NCI-H82 (cell line): ENCODE results near the gene APC.
"Not testable (repeated sequence)": the region's sequence is repeated elsewhere in the genome, so short reads cannot be mapped to it uniquely, and the experiment has no call there.

Source experiments
- DNase-seq: peaks from one replicate; lab custom pipeline; 2025; lab: John Stamatoyannopoulos, UW

APC gene

GRCh38 chr5:112716895-112717294 is 20.8 kb upstream of the APC start:
- not testable (repeated sequence) for DNase-seq

- DNase-seq: no peak
Measured at GRCh38 chr5:112717506-112718082, 20.1 kb upstream of the APC start.

GRCh38 chr5:112718344-112718743 is 19.3 kb upstream of the APC start:
- DNase-seq: no peak

- no peak for DNase-seq
Measured at GRCh38 chr5:112720576-112720975, 17.1 kb upstream of the APC start.

- no peak for DNase-seq
Measured at GRCh38 chr5:112724901-112725300, 12.8 kb upstream of the APC start.

- DNase-seq: no peak
Measured at GRCh38 chr5:112729630-112730029, 8.1 kb upstream of the APC start.

- no peak for DNase-seq
Measured at GRCh38 chr5:112732131-112732530, 5.6 kb upstream of the APC start.

- no peak for DNase-seq
Measured at GRCh38 chr5:112733586-112733985, 4.1 kb upstream of the APC start.

GRCh38 chr5:112734597-112734996 is 3.1 kb upstream of the APC start:
- DNase-seq: no peak

- DNase-seq: no peak
Measured at GRCh38 chr5:112735702-112736101, 2.0 kb upstream of the APC start.

- DNase-seq: no peak
Measured at GRCh38 chr5:112737070-112737462, 619 bp upstream of the APC start.

GRCh38 chr5:112738191-112738560 is 491 bp downstream of the APC start:
- no peak for DNase-seq

GRCh38 chr5:112742424-112742823 is 4.7 kb downstream of the APC start:
- no peak for DNase-seq

- DNase-seq: peak; percentile 11
Measured at GRCh38 chr5:112743631-112744030, 5.9 kb downstream of the APC start.

- no peak for DNase-seq
Measured at GRCh38 chr5:112752335-112752734, 14.7 kb downstream of the APC start.

- no peak for DNase-seq
Measured at GRCh38 chr5:112755703-112756102, 18.0 kb downstream of the APC start.

GRCh38 chr5:112757468-112758208 is 20.0 kb downstream of the APC start:
- DNase-seq: peak; percentile 77

- DNase-seq: no peak
Measured at GRCh38 chr5:112758676-112759075, 21.0 kb downstream of the APC start.

GRCh38 chr5:112762113-112762810 is 24.6 kb downstream of the APC start:
- DNase-seq: no peak

- DNase-seq: no peak
Measured at GRCh38 chr5:112763165-112763564, 25.5 kb downstream of the APC start.

- DNase-seq: no peak
Measured at GRCh38 chr5:112772124-112772523, 34.4 kb downstream of the APC start.

- DNase-seq: no peak
Measured at GRCh38 chr5:112776301-112776856, 38.7 kb downstream of the APC start.

- no peak for DNase-seq
Measured at GRCh38 chr5:112779531-112779930, 41.8 kb downstream of the APC start.
